Stomach (tissue), 9 donors: ENCODE measurements around the gene TH. TPM values are rescaled to one million over a fixed set of nuclear protein-coding genes. Genes with fewer than 3 reads are reported as not detected.
A peak's percentile ranks its signal among the peaks of the same experiment; 100 is the strongest.

ENCODE experiments used
- DNase-seq, 2 donors: peaks; one replicate each; pipeline versions ENCODE4 v3.0.0 to v3.0.0-alpha.2; 2013 to 2019
- H3K27ac ChIP-seq, 5 donors: fragments of 200-600 bp in 4 of 5; sonication (generic) in 4 of 5; one replicate each; pipeline ENCODE4 v1.5.1; 2013 to 2019; ENCODE audit warnings: mild to moderate bottlenecking in 1 of 5, moderate library complexity in 1 of 5
- H3K27me3 ChIP-seq, 3 donors: fragments of 200-600 bp; sonication (generic); one replicate each; pipeline ENCODE4 v1.5.1; 2017 to 2019; ENCODE audit warnings: mixed run types in 1 of 3
- H3K36me3 ChIP-seq, 4 donors: fragments of 200-600 bp; sonication (generic); 1 replicate in 3 of 4; 2 replicates in 1 of 4; pipeline ENCODE4 v1.5.1; 2016 to 2019
- H3K4me1 ChIP-seq, 4 donors: fragments of 200-600 bp; sonication (generic); one replicate each; pipeline ENCODE4 v1.5.1; 2016 to 2019
- H3K4me3 ChIP-seq, 4 donors: fragments of 200-600 bp; sonication (generic) in 3 of 4; one replicate each; pipeline ENCODE4 v1.5.1; 2016 to 2019; ENCODE audit warnings: mild to moderate bottlenecking in 1 of 4
- H3K9me3 ChIP-seq, 4 donors: fragments of 200-600 bp; sonication (generic); one replicate each; pipeline ENCODE4 v1.5.1; 2016 to 2019
- CTCF ChIP-seq, 7 experiments: fragments of 450-650 bp in 4 of 7; fragments of 200-600 bp in 3 of 7; sonication (generic) in 3 of 7; IDR thresholded peaks; one replicate each; pipeline ENCODE4 v1.5.1; 2016 to 2019; ENCODE audit warnings: antibody characterized with exemption in 7 of 7, control low read depth in 2 of 7, mild to moderate bottlenecking in 1 of 7
- EP300 ChIP-seq: sonication (generic); formaldehyde crosslinking; IDR thresholded peaks from one replicate; pipeline ENCODE4 v1.6.1; 2017; ENCODE audit warnings: antibody characterized with exemption
- POLR2A ChIP-seq, 4 donors: fragments of 450-650 bp; IDR thresholded peaks; one replicate each; pipeline ENCODE4 v1.6.1; 2016; ENCODE audit warnings: antibody characterized with exemption in 4 of 4, control low read depth in 2 of 4, mild to moderate bottlenecking in 1 of 4, moderate library complexity in 1 of 4
- POLR2AphosphoS5 ChIP-seq, 3 donors: sonication (generic); formaldehyde crosslinking; IDR thresholded peaks; one replicate each; pipeline ENCODE4 v1.6.1; 2016; ENCODE audit warnings: antibody characterized with exemption in 3 of 3
- WGBS, 5 donors: extraction: QIAGEN DNeasy Blood & Tissue Kit in 3 of 5; methylation state at CpG; one replicate each; pipeline versions ENCODE4 v1.1.5 to v1.1.7; 2013 to 2018; 5-methylcytosine and 5-hydroxymethylcytosine counted together
- intact Hi-C: fragments of 100-400 bp; cut with DNase I; formaldehyde crosslinking; loops from one replicate; pipeline ENCODE4 v1.15.1; 2023; ENCODE audit warnings: low total_unique reads
- polyA plus RNA-seq, 3 donors: library from polyadenylated mRNA; stranded (reverse); fragments of 200-250 nt; gene quantifications; one replicate each; pipeline ENCODE4 v1.2.3, GENCODE V29; 2013
- total RNA-seq, 5 donors: library from RNA; depleted of rRNA; stranded (reverse); fragments of >200 nt; gene quantifications; one replicate each; pipeline versions ENCODE4 v1.1.0 to v1.2.3, GENCODE V29; 2014 to 2016
- donor health status: healthy with polysubstance abuse.
- donor health status: Bipolar disorder and iron deficiency.
- donor health status: healthy.

The TH gene
- total and polyA plus RNA-seq, 8 donors: 0.13 to 1.7 TPM; not detected in 6

GRCh38 chr11:2205981-2206690 lies 34.5 kb upstream of the TH start:
- no peak overlapping the region for H3K27ac ChIP-seq
- H3K4me1 ChIP-seq: peaks cover 20 to 53% (median 47%) of the 10 kb centered on the region in 4 donors

GRCh38 chr11:2205214-2205720 lies 33.7 kb upstream of the TH start:
- WGBS, 5 donors: 56 to 89% (median 80%) methylated on average over 1 of the region's 1 CpG
- no peak overlapping the region for H3K4me3 ChIP-seq
- intact Hi-C loops: no loop called here
- H3K4me1 ChIP-seq: peaks cover 20 to 44% (median 39%) of the 10 kb centered on the region in 4 donors
- no peak for DNase-seq
- H3K9me3 ChIP-seq: peaks cover 0 to 7% (median 5%) of the 10 kb centered on the region in 4 donors
- peaks cover 0 to 16% (median 0%) of the 10 kb centered on the region in 3 donors for H3K27me3 ChIP-seq
- no peak overlapping the region for H3K27ac ChIP-seq
- TF ChIP-seq CTCF (IDR thresholded peaks at IDR 0.05): no peak
- TF ChIP-seq EP300: no peak
- no peak for TF ChIP-seq POLR2A (IDR thresholded peaks at IDR 0.05)
- no peak for TF ChIP-seq POLR2AphosphoS5 (IDR thresholded peaks at IDR 0.05)
- H3K36me3 ChIP-seq: no peaks in the 10 kb centered on the region

More at GRCh38 chr11:2205981-2206690, 34.5 kb upstream of the TH start:
- DNase-seq: peak in 1 of 2 donors; percentile 17
- no peak for TF ChIP-seq POLR2AphosphoS5 (IDR thresholded peaks at IDR 0.05)
- TF ChIP-seq POLR2A (IDR thresholded peaks at IDR 0.05): no peak
- no peak for TF ChIP-seq EP300
- no peak for TF ChIP-seq CTCF (IDR thresholded peaks at IDR 0.05)
- Histone ChIP-seq H3K27me3 (peaks cover 0 to 16% (median 0%) of the 10 kb centered on the region in 3 donors), H3K4me3 (no peak overlapping the region), H3K36me3 (no peaks in the 10 kb centered on the region), H3K9me3 (peaks cover 0 to 7% (median 5%) of the 10 kb centered on the region in 4 donors)
- WGBS, 5 donors: 76 to 85% (median 80%) methylated on average over 11 to 12 of the region's 12 CpGs
- intact Hi-C loops: no loop called here

GRCh38 chr11:2204361-2205213 lies 33.0 kb upstream of the TH start:
- Histone ChIP-seq H3K4me1 (peaks cover 20 to 37% (median 34%) of the 10 kb centered on the region in 4 donors), H3K9me3 (peaks cover 0 to 7% (median 5%) of the 10 kb centered on the region in 4 donors), H3K4me3 (no peak overlapping the region), H3K27ac (no peak overlapping the region), H3K36me3 (no peaks in the 10 kb centered on the region), H3K27me3 (peaks cover 0 to 16% (median 0%) of the 10 kb centered on the region in 3 donors)
- 74 to 100% (median 86%) methylated on average over 4 to 21 of the region's 21 CpGs for WGBS, 5 donors
- TF ChIP-seq POLR2AphosphoS5 (IDR thresholded peaks at IDR 0.05) (no peak), CTCF (IDR thresholded peaks at IDR 0.05) (no peak), POLR2A (IDR thresholded peaks at IDR 0.05) (no peak), EP300 (no peak)
- intact Hi-C loops: no loop called here
- peak in 1 of 2 donors; percentile 16 for DNase-seq
